Loucy (cell line): ENCODE measurements around the gene TMEM63A.

Experiments used
- CTCF ChIP-seq: fragments of 200-600 bp; sonication (generic); conservative IDR thresholded peaks from 2 replicates; pipeline ENCODE4 v1.5.1; 2014; ENCODE audit warnings: mild to moderate bottlenecking, antibody characterized with exemption, low read length
- EZH2phosphoT487 ChIP-seq: fragments of 200-600 bp; IDR thresholded peaks from 2 replicates; pipeline ENCODE4 v1.6.1; 2018; ENCODE audit warnings: antibody characterized with exemption, mild to moderate bottlenecking, moderate library complexity, borderline replicate concordance

GRCh38 chr1:225930566-225930965 lies 48.4 kb upstream of the TMEM63A start:
- no peak for TF ChIP-seq CTCF
- TF ChIP-seq EZH2phosphoT487 = no peak
